Lung (tissue), 12 donors: ENCODE data around the gene SNX25. TPM values are rescaled to one million over a fixed set of nuclear protein-coding genes. Genes with fewer than 3 reads are reported as not detected.

Source experiments
- ATAC-seq: fragments of 200-7000 bp; cut with Tn5 transposase; one replicate; pipeline ENCODE4 v1.9.1; 2020; ENCODE audit warnings: moderate number of reproducible peaks; ENCODE audit not compliant: insufficient read depth, low FRiP score
- DNase-seq, 3 donors: peaks; one replicate each; pipeline ENCODE4 v3.0.0-alpha.2; 2013 to 2017
- H3K27ac ChIP-seq, 2 donors: one replicate each; pipeline ENCODE4 v1.5.1; 2013; ENCODE audit warnings: mild to moderate bottlenecking in 2 of 2, moderate library complexity in 2 of 2, control low read depth in 1 of 2, inconsistent platforms in 1 of 2, low read depth in 1 of 2, low read length in 1 of 2
- H3K27me3 ChIP-seq, 3 donors: one replicate each; pipeline ENCODE4 v1.5.1; 2013; ENCODE audit warnings: low read length in 2 of 3; ENCODE audit not compliant: control insufficient read depth in 3 of 3, insufficient read depth in 3 of 3
- H3K36me3 ChIP-seq, 4 donors: one replicate each; pipeline ENCODE4 v1.5.1; 2013; ENCODE audit warnings: low read length in 4 of 4, mild to moderate bottlenecking in 1 of 4, moderate library complexity in 1 of 4; ENCODE audit not compliant: control insufficient read depth in 4 of 4, insufficient read depth in 4 of 4
- H3K4me1 ChIP-seq, 5 donors: one replicate each; pipeline ENCODE4 v1.5.1; 2013; ENCODE audit warnings: low read length in 5 of 5, mild to moderate bottlenecking in 2 of 5, moderate library complexity in 1 of 5; ENCODE audit not compliant: control insufficient read depth in 5 of 5, insufficient read depth in 5 of 5
- H3K4me3 ChIP-seq: one replicate; pipeline ENCODE4 v1.5.1; 2013; ENCODE audit warnings: mild to moderate bottlenecking, control low read depth, moderate library complexity
- H3K9ac ChIP-seq, 2 donors: one replicate each; pipeline ENCODE4 v1.5.1; 2013; ENCODE audit warnings: low read length in 2 of 2, control low read depth in 1 of 2; ENCODE audit not compliant: insufficient read depth in 1 of 2
- H3K9me3 ChIP-seq, 4 donors: one replicate each; pipeline ENCODE4 v1.5.1; 2013; ENCODE audit warnings: low read length in 3 of 4, mild to moderate bottlenecking in 1 of 4, moderate library complexity in 1 of 4; ENCODE audit not compliant: control insufficient read depth in 4 of 4, insufficient read depth in 3 of 4
- CTCF ChIP-seq: IDR thresholded peaks from 2 replicates; pipeline ENCODE4 v1.5.1; 2012; ENCODE audit warnings: mild to moderate bottlenecking; ENCODE audit errors: control extremely low read depth, extremely low read depth
- WGBS, 2 donors: extraction: QIAGEN DNeasy Blood & Tissue Kit; methylation state at CpG; one replicate each; pipeline ENCODE4 v1.1.7; 2013; 5-methylcytosine and 5-hydroxymethylcytosine counted together
- polyA plus RNA-seq, 2 donors: library from polyadenylated mRNA; stranded (reverse); fragments of 200-250 nt; gene quantifications; one replicate each; pipeline ENCODE4 v1.2.1, GENCODE V29; 2013
- total RNA-seq, 2 donors: library from RNA; depleted of rRNA in 1 of 2; stranded (reverse); fragments of >200 nt in 1 of 2; gene quantifications; one replicate each; pipeline ENCODE4 v1.2.1, GENCODE V29; 2014 to 2021
- donor health status: control.
- donor health status: control.
- donor health status: Bipolar disorder and iron deficiency.
- donor health status: healthy.
- donor health status: DM: yes; HTN: yes; CAD: no.

Gene SNX25
- total and polyA plus RNA-seq, 4 donors, result 16.8 to 95.4 (median 49.3) TPM

DNA sequence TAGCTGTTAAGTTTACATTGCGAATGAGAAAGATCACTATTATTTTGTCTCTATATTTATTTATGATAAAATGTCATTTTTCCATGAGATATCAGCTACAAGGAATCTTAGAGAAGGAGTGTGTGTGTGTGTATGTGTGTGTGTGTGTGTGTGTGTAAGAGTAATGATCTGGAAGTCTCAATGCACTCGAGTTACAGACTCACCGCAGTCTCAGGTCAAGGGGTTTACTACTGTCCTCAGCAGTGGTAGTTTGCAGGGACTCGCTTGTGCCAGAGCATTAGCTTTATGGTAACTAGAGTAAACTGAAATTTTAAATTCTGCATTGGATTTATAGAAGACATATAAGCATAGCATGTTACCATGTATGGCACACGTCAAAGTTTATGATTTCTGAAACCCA lies 155.5 kb downstream of the SNX25 start:
- no peaks in the 10 kb centered on the region for H3K4me1 ChIP-seq
- 92 to 93% methylated on average over 5 of the region's 5 CpGs for WGBS, 2 donors
- TF ChIP-seq CTCF, result no peak

DNA sequence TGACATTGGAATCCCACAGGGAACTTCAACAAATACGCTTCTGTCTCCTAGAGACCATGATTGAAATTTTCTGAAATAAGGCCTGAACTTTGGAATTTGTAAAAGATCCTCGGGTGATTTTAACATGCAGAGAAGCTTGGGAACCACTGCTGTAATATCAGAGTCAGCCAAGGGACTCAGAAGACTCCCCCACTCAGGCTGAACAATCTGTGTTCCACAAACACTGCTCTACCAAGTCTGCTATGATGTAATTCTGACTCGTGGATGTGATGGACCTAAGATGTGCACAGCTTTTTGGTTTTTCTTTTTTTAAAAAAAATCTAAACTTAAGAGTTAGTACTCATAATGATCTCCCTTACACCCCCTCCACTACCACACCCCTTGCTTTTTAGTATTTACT lies 160.3 kb downstream of the SNX25 start:
- H3K27me3 ChIP-seq, result no peaks in the 10 kb centered on the region
- no peak for DNase-seq
- H3K4me1 ChIP-seq, result no peaks in the 10 kb centered on the region
- ATAC-seq, result no peak
- 86 to 92% methylated on average over 3 of the region's 3 CpGs for WGBS, 2 donors
- H3K27ac ChIP-seq, result no peak overlapping the region
- no peaks in the 10 kb centered on the region for H3K9me3 ChIP-seq
- H3K36me3 ChIP-seq, result peaks cover 4 to 7% (median 5%) of the 10 kb centered on the region in 4 donors
- no peak overlapping the region for H3K9ac ChIP-seq
- TF ChIP-seq CTCF, result no peak
- H3K4me3 ChIP-seq, result no peak overlapping the region

More for the DNA sequence above, 155.5 kb downstream of the SNX25 start:
- Histone ChIP-seq H3K9me3 (no peaks in the 10 kb centered on the region), H3K36me3 (peaks cover 0 to 8% (median 3%) of the 10 kb centered on the region in 4 donors), H3K9ac (no peak overlapping the region), H3K27me3 (no peaks in the 10 kb centered on the region), H3K27ac (no peak overlapping the region), H3K4me3 (no peak overlapping the region)
- ATAC-seq, result no peak
- no peak for DNase-seq

GRCh38 chr4:185370268-185370949 lies 161.0 kb downstream of the SNX25 start:
- no peaks in the 10 kb centered on the region for H3K27me3 ChIP-seq
- 96 to 97% methylated on average over 11 of the region's 11 CpGs for WGBS, 2 donors
- no peak for ATAC-seq
- no peak overlapping the region for H3K27ac ChIP-seq
- no peak overlapping the region for H3K9ac ChIP-seq
- peaks cover 4 to 7% (median 5%) of the 10 kb centered on the region in 4 donors for H3K36me3 ChIP-seq
- no peak overlapping the region for H3K4me3 ChIP-seq
- no peak for TF ChIP-seq CTCF
- DNase-seq, result no peak
- no peaks in the 10 kb centered on the region for H3K9me3 ChIP-seq
- no peaks in the 10 kb centered on the region for H3K4me1 ChIP-seq

DNA sequence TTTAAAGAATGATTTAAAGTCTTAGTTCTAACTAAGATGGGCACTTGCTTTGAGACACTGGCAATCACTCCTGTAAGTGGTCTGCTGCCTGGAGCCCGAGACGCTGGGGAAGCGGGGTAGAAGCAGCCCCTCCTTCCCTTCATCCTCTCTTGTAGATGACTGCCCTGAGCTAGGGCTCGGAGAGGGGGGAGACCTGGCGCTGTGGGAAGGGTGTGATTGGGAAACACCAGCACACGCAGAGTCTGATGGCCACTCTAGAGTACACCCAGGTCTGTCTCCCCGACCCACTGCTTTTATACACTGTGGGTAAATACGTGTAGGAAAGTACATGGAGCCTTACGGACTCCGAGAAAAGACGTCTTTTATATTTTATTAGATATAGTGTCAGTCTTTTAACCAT lies 162.3 kb downstream of the SNX25 start:
- peaks cover 4 to 7% (median 5%) of the 10 kb centered on the region in 4 donors for H3K36me3 ChIP-seq
- no peak overlapping the region for H3K27ac ChIP-seq
- no peaks in the 10 kb centered on the region for H3K9me3 ChIP-seq
- no peak overlapping the region for H3K9ac ChIP-seq
- H3K4me1 ChIP-seq, result no peaks in the 10 kb centered on the region
- H3K27me3 ChIP-seq, result no peaks in the 10 kb centered on the region
- WGBS, 2 donors, result 92 to 94% methylated on average over 11 of the region's 11 CpGs
- no peak overlapping the region for H3K4me3 ChIP-seq
- ATAC-seq, result no peak
- TF ChIP-seq CTCF, result no peak
- DNase-seq, result no peak
